ENCODE results near the gene SCOC. TPM values are rescaled to one million over a fixed set of nuclear protein-coding genes. Genes with fewer than 3 reads are reported as not detected.
A peak's percentile ranks its signal among the peaks of the same experiment; 100 is the strongest.

SCOC gene
- total and polyA plus RNA-seq, 3 experiments from 2014 or later: 35.4 to 40.8 (median 39.6) TPM

DNA sequence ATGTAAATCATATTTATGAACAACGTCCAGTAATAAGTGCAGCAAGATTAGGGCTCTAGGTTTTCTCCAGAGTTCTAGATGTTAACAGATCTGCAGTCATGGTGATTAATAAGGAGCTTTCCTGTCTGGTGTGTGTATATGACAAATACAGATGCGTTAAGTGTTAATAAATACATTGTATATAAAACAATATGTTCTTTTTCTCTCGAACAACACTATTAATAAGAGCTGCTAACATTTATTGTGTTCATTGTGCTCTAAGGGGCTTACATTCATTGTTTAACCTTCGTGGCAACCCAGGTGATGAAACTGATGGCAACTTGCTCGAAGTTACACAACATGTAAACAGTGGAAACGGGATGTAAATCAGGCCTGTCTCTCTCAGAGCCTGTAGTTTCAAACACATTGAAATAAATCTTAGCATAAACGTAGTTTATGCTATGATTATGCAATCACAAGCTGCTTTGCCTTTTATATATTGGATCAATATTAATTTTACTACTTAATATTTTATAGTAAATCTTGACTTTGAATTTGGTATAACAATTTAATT lies 54.5 kb downstream of the SCOC start:
- no peaks in the 10 kb centered on the region for H3K36me3 Mint-ChIP-seq
- peak overlapping the region in 6 of 7 donors; percentile 70 to 87 (median 74) for H3K4me3 Mint-ChIP-seq
- peaks cover 9 to 13% (median 13%) of the 10 kb centered on the region in 3 donors for H3K4me1 Mint-ChIP-seq
- Histone ChIP-seq H3K27ac (ENCODE audit: low read depth, low read length) (no peak overlapping the region), H3K9me3 (ENCODE audit: low read length) (no peaks in the 10 kb centered on the region), H3K36me3 (ENCODE audit: insufficient read depth, low read length) (no peaks in the 10 kb centered on the region), H3K27me3 (ENCODE audit: insufficient read depth, low read length, poor library complexity, severe bottlenecking) (peaks cover 9% of the 10 kb centered on the region), H3K4me1 (ENCODE audit: insufficient read depth, low read length) (no peaks in the 10 kb centered on the region), H3K4me3 (ENCODE audit: low read length) (no peak overlapping the region)
- no peak for DNase-seq
- no peak overlapping the region for H3K27ac Mint-ChIP-seq
- peaks cover 40 to 75% of the 10 kb centered on the region in 2 donors for H3K27me3 Mint-ChIP-seq
- CTCF ChIA-PET: interaction anchor here (1.0 kb wide), 1 partner anchor 16 kb away, joined by 3 read pairs; no protein-coding TSS in a partner anchor
- POLR2A ChIA-PET: interaction anchor here (0.6 kb wide), 1 partner anchor 1412 kb away, joined by 3 read pairs; no protein-coding TSS in a partner anchor
- no peaks in the 10 kb centered on the region for H3K9me3 Mint-ChIP-seq

Other genes starting within 250 kb of the SCOC start
- under 1 TPM; 0.44 to 0.57 TPM for gene MAML3, start 219.5 kb upstream of the SCOC start, total RNA-seq
- gene MAML3, start 219.5 kb upstream of the SCOC start, polyA plus RNA-seq: 0.52 TPM
- not detected for gene CLGN, start 54.0 kb downstream of the SCOC start, total RNA-seq
- not detected for gene CLGN, start 54.0 kb downstream of the SCOC start, polyA plus RNA-seq
- gene MGAT4D, start 124.6 kb downstream of the SCOC start, total RNA-seq: not detected
- gene MGAT4D, start 124.6 kb downstream of the SCOC start, polyA plus RNA-seq: not detected
- gene ELMOD2, start 150.5 kb downstream of the SCOC start, total RNA-seq: 10 to 100 TPM; 15.3 to 18.4 TPM
- 12.6 TPM for gene ELMOD2, start 150.5 kb downstream of the SCOC start, polyA plus RNA-seq
- gene UCP1, start 195.3 kb downstream of the SCOC start, total RNA-seq: not detected
- not detected for gene UCP1, start 195.3 kb downstream of the SCOC start, polyA plus RNA-seq